ENCODE results near the gene GNL1. TPM values are rescaled to one million over a fixed set of nuclear protein-coding genes. Genes with fewer than 3 reads are reported as not detected.

GNL1 gene
- total and polyA plus RNA-seq, 9 of the 15 experiments (the other 6 are each of a cell fraction or from before 2014, with no cell fraction given), result 0.73 to 112 (median 58.0) TPM

GRCh38 chr6:30515944-30516753, 40.1 kb downstream of the GNL1 start (continued):
- TF ChIP-seq UBTF (IDR thresholded peaks at IDR 0.05; ENCODE audit: borderline replicate concordance in 1 of 2, low read depth in 2 of 2, low read length in 2 of 2) (peak; percentile 57 to 65; a peak in 1 of 4 replicates), GTF2B (IDR thresholded peaks at IDR 0.05; ENCODE audit: extremely low read depth, insufficient read length) (peak; percentile 39), RNF219 (CRISPR knock-in tag; IDR thresholded peaks at IDR 0.05) (no peak), JUND (IDR thresholded peaks at IDR 0.05; ENCODE audit: borderline replicate concordance, low read depth, low read length) (peak; percentile 69), JUND (tag; IDR thresholded peaks at IDR 0.05; ENCODE audit: borderline replicate concordance, low read depth, low read length) (peak; percentile 58; the same call in 1 of the 3 replicates), POLR2G (IDR thresholded peaks at IDR 0.05; ENCODE audit: low read depth, low read length) (peak; percentile 78), DMBX1 (CRISPR knock-in tag; IDR thresholded peaks at IDR 0.05; ENCODE audit: borderline replicate concordance) (no peak), SMARCA4 (IDR thresholded peaks at IDR 0.05) (peak; percentile 69; the same call in 1 of the 2 replicates), RNF2 (IDR thresholded peaks at IDR 0.05) (peak; percentile 48; the same call in 1 of the 2 replicates), MAZ (CRISPR knock-in tag; conservative IDR thresholded peaks at IDR 0.05 in 1 of 2, IDR thresholded peaks at IDR 0.05 in 1 of 2) (peak in 1 of 2 experiments; percentile 77; a peak in 3 of 4 replicates), ATF6 (CRISPR knock-in tag; IDR thresholded peaks at IDR 0.05) (0 out of 2 replicates have a peak, but pooled peaks have one; percentile 51), L3MBTL2 (IDR thresholded peaks at IDR 0.05) (peak; percentile 64), ATF4 (CRISPR knock-in tag; IDR thresholded peaks at IDR 0.05) (0 out of 2 replicates have a peak, but pooled peaks have one; percentile 47), HDAC3 (IDR thresholded peaks at IDR 0.05; ENCODE audit: borderline replicate concordance, partially characterized antibody) (peak; percentile 96), PHF8 (IDR thresholded peaks at IDR 0.05; ENCODE audit: borderline replicate concordance, low read length) (peak; percentile 83), IRF1 (CRISPR knock-in tag; IDR thresholded peaks at IDR 0.05; ENCODE audit: borderline replicate concordance) (no peak)

Data from K562 (cell line).